ENCODE data around the gene RGS2.

Gene RGS2

GRCh38 chr1:192763243-192763642 is 45.6 kb upstream of the RGS2 start:
- no peak for TF ChIP-seq CTCF (IDR thresholded peaks at IDR 0.05; ENCODE audit: insufficient read depth, low read length, poor library complexity, severe bottlenecking)
- no peak for TF ChIP-seq EZH2phosphoT487 (conservative IDR thresholded peaks at IDR 0.05; ENCODE audit: low read length)
- H3K36me3 ChIP-seq (ENCODE audit: low read length): no peaks in the 10 kb centered on the region

DNA sequence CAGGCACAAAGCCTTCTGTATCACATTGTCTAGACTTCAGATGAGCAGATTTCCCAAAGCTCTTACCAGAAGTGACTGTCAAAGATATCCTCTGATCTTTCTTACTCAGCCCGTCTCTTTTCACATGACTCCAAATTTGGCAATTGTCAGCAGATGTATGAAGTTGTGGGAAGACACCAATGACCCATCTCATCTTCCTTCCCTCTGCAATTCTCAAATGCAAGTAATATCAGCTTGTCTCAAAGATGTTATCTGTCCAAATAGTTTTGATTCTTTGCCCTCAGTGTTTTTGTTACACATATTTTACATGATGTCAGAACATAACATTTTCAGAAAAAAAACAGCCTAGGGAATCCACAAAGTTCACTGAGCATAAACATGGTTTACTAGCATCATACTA is 45.1 kb upstream of the RGS2 start:
- H2AFZ ChIP-seq (ENCODE audit: low read depth, low read length, severe bottlenecking): no peak overlapping the region
- no peak overlapping the region for H3K9ac ChIP-seq (ENCODE audit: low read length)
- H3K4me3 ChIP-seq (ENCODE audit: insufficient read depth, low read length, poor library complexity, severe bottlenecking): no peak overlapping the region
- no peaks in the 10 kb centered on the region for H3F3A ChIP-seq (ENCODE audit: insufficient read depth)
- TF ChIP-seq CTCF (IDR thresholded peaks at IDR 0.05; ENCODE audit: insufficient read depth, low read length, poor library complexity, severe bottlenecking) (no peak), EZH2phosphoT487 (conservative IDR thresholded peaks at IDR 0.05; ENCODE audit: low read length) (no peak)
- no peaks in the 10 kb centered on the region for H3K36me3 ChIP-seq (ENCODE audit: low read length)
- no peaks in the 10 kb centered on the region for H3K79me2 ChIP-seq (ENCODE audit: insufficient read depth, low read length)
- no peaks in the 10 kb centered on the region for H3K27me3 ChIP-seq (ENCODE audit: low read length)
- H3K9me3 ChIP-seq (ENCODE audit: insufficient read depth, low read length): no peaks in the 10 kb centered on the region
- no peak overlapping the region for H3K4me2 ChIP-seq (ENCODE audit: low read depth, low read length, poor library complexity, severe bottlenecking)
- H3K27ac ChIP-seq (ENCODE audit: low read depth, low read length): no peak overlapping the region
- no peaks in the 10 kb centered on the region for H4K20me1 ChIP-seq (ENCODE audit: low read depth, low read length)
- no peaks in the 10 kb centered on the region for H3K9me2 ChIP-seq (replicated peaks; ENCODE audit: insufficient read depth, low read length)

More at GRCh38 chr1:192763243-192763642, 45.6 kb upstream of the RGS2 start:
- no peak overlapping the region for H3K4me2 ChIP-seq (ENCODE audit: low read depth, low read length, poor library complexity, severe bottlenecking)
- H3F3A ChIP-seq (ENCODE audit: insufficient read depth): no peaks in the 10 kb centered on the region
- no peaks in the 10 kb centered on the region for H4K20me1 ChIP-seq (ENCODE audit: low read depth, low read length)
- no peaks in the 10 kb centered on the region for H3K79me2 ChIP-seq (ENCODE audit: insufficient read depth, low read length)
- no peak overlapping the region for H2AFZ ChIP-seq (ENCODE audit: low read depth, low read length, severe bottlenecking)
- H3K9me3 ChIP-seq (ENCODE audit: insufficient read depth, low read length): no peaks in the 10 kb centered on the region
- no peak overlapping the region for H3K27ac ChIP-seq (ENCODE audit: low read depth, low read length)
- no peak overlapping the region for H3K9ac ChIP-seq (ENCODE audit: low read length)
- no peak overlapping the region for H3K4me3 ChIP-seq (ENCODE audit: insufficient read depth, low read length, poor library complexity, severe bottlenecking)
- H3K27me3 ChIP-seq (ENCODE audit: low read length): no peaks in the 10 kb centered on the region
- no peaks in the 10 kb centered on the region for H3K9me2 ChIP-seq (replicated peaks; ENCODE audit: insufficient read depth, low read length)

DNA sequence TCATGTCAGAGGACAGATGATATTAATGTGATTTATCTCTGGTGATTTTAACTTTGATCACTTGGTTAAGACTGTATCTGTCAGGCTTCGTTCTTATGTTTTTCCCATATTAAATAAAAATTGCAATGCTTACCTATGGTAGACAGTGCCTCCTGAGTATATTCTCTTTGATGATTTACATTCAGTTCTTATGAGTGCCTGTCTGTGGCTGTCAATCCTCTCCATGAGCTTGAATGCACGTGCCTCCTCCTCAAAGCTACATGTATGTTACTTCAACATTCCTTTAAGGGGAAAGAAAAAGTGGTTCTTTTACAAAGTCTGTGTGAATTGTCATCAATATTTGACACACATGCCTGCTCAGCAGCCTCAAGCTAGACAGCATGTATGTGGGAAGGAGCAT is 44.2 kb upstream of the RGS2 start:
- Histone ChIP-seq H3K79me2 (ENCODE audit: insufficient read depth, low read length) (no peaks in the 10 kb centered on the region), H3F3A (ENCODE audit: insufficient read depth) (no peaks in the 10 kb centered on the region), H3K9me2 (replicated peaks; ENCODE audit: insufficient read depth, low read length) (no peaks in the 10 kb centered on the region), H3K4me3 (ENCODE audit: insufficient read depth, low read length, poor library complexity, severe bottlenecking) (no peak overlapping the region), H3K27me3 (ENCODE audit: low read length) (no peaks in the 10 kb centered on the region), H4K20me1 (ENCODE audit: low read depth, low read length) (no peaks in the 10 kb centered on the region), H3K9ac (ENCODE audit: low read length) (no peak overlapping the region), H3K9me3 (ENCODE audit: insufficient read depth, low read length) (no peaks in the 10 kb centered on the region), H2AFZ (ENCODE audit: low read depth, low read length, severe bottlenecking) (no peak overlapping the region), H3K27ac (ENCODE audit: low read depth, low read length) (no peak overlapping the region), H3K36me3 (ENCODE audit: low read length) (no peaks in the 10 kb centered on the region), H3K4me2 (ENCODE audit: low read depth, low read length, poor library complexity, severe bottlenecking) (no peak overlapping the region)
- TF ChIP-seq EZH2phosphoT487 (conservative IDR thresholded peaks at IDR 0.05; ENCODE audit: low read length) (no peak), CTCF (IDR thresholded peaks at IDR 0.05; ENCODE audit: insufficient read depth, low read length, poor library complexity, severe bottlenecking) (no peak)
